ENCODE data around the gene ARHGAP18.

The ARHGAP18 gene

GRCh38 chr6:129621252-129621651, 88.7 kb downstream of the ARHGAP18 start:
- peak; percentile 62 for TF ChIP-seq CTCF (IDR thresholded peaks at IDR 0.05; ENCODE audit: low read depth, low read length, missing control alignments)
- Histone ChIP-seq H3K36me3 (replicated peaks) (peaks cover 7% of the 10 kb centered on the region), H3K4me3 (ENCODE audit: low read depth, low read length) (no peak overlapping the region), H3K27me3 (replicated peaks) (no peaks in the 10 kb centered on the region), H3K27ac (no peak overlapping the region)
- in situ Hi-C loops (cut with HindIII; ENCODE audit: low pct_ligation_motif_present, low sequenced_read_pairs) = no loop called here
- no peak for DNase-seq

GRCh38 chr6:129620234-129620610, 89.8 kb downstream of the ARHGAP18 start:
- Histone ChIP-seq H3K4me3 (ENCODE audit: low read depth, low read length) (no peak overlapping the region), H3K36me3 (replicated peaks) (peaks cover 13% of the 10 kb centered on the region), H3K27me3 (replicated peaks) (no peaks in the 10 kb centered on the region), H3K27ac (no peak overlapping the region)
- in situ Hi-C loops (cut with HindIII; ENCODE audit: low pct_ligation_motif_present, low sequenced_read_pairs) = no loop called here
- no peak for TF ChIP-seq CTCF (IDR thresholded peaks at IDR 0.05; ENCODE audit: low read depth, low read length, missing control alignments)
- no peak for DNase-seq

GRCh38 chr6:129619579-129620233, 90.3 kb downstream of the ARHGAP18 start:
- Histone ChIP-seq H3K36me3 (replicated peaks) (peaks cover 14% of the 10 kb centered on the region), H3K27me3 (replicated peaks) (no peaks in the 10 kb centered on the region), H3K4me3 (ENCODE audit: low read depth, low read length) (no peak overlapping the region), H3K27ac (no peak overlapping the region)
- in situ Hi-C loops (cut with HindIII; ENCODE audit: low pct_ligation_motif_present, low sequenced_read_pairs) = no loop called here
- no peak for TF ChIP-seq CTCF (IDR thresholded peaks at IDR 0.05; ENCODE audit: low read depth, low read length, missing control alignments)
- no peak for DNase-seq

GRCh38 chr6:129617986-129618385, 92.0 kb downstream of the ARHGAP18 start:
- H3K27ac ChIP-seq = no peak overlapping the region
- H3K27me3 ChIP-seq (replicated peaks) = no peaks in the 10 kb centered on the region
- H3K36me3 ChIP-seq (replicated peaks) = peaks cover 10% of the 10 kb centered on the region
- in situ Hi-C loops (cut with HindIII; ENCODE audit: low pct_ligation_motif_present, low sequenced_read_pairs) = no loop called here
- DNase-seq = no peak
- no peak overlapping the region for H3K4me3 ChIP-seq (ENCODE audit: low read depth, low read length)
- TF ChIP-seq CTCF (IDR thresholded peaks at IDR 0.05; ENCODE audit: low read depth, low read length, missing control alignments) = no peak

- no peak for DNase-seq
- in situ Hi-C loops (cut with HindIII; ENCODE audit: low pct_ligation_motif_present, low sequenced_read_pairs) = no loop called here
Measured at GRCh38 chr6:129615496-129615895, 94.5 kb downstream of the ARHGAP18 start.

More at GRCh38 chr6:129615496-129615895, 94.5 kb downstream of the ARHGAP18 start:
- no peak overlapping the region for H3K4me3 ChIP-seq (ENCODE audit: low read depth, low read length)
- no peak for TF ChIP-seq CTCF (IDR thresholded peaks at IDR 0.05; ENCODE audit: low read depth, low read length, missing control alignments)
- no peaks in the 10 kb centered on the region for H3K27me3 ChIP-seq (replicated peaks)
- peaks cover 12% of the 10 kb centered on the region for H3K36me3 ChIP-seq (replicated peaks)
- no peak overlapping the region for H3K27ac ChIP-seq
